Measurements from ENCODE around the gene LRP4.

DNA sequence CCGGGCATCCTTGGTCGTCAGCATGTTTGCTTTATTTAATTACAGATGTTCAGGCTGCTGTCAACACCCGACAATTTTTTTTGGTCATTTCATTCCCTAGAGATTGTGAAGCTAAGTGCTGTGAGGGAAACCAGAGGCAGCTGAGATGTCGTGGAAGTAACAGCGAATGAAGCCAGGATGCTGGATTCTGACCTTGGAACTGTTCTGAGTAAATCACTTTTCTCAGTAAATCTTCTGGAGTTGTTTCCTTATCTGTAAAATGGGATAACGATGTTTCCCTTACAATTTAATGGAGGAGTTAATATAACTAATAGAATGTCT lies 71.9 kb downstream of the LRP4 start:
- TF ChIP-seq, protein P1, sequence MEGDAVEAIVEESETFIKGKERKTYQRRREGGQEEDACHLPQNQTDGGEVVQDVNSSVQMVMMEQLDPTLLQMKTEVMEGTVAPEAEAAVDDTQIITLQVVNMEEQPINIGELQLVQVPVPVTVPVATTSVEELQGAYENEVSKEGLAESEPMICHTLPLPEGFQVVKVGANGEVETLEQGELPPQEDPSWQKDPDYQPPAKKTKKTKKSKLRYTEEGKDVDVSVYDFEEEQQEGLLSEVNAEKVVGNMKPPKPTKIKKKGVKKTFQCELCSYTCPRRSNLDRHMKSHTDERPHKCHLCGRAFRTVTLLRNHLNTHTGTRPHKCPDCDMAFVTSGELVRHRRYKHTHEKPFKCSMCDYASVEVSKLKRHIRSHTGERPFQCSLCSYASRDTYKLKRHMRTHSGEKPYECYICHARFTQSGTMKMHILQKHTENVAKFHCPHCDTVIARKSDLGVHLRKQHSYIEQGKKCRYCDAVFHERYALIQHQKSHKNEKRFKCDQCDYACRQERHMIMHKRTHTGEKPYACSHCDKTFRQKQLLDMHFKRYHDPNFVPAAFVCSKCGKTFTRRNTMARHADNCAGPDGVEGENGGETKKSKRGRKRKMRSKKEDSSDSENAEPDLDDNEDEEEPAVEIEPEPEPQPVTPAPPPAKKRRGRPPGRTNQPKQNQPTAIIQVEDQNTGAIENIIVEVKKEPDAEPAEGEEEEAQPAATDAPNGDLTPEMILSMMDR (IDR thresholded peaks at IDR 0.05; ENCODE audit: extremely low read depth in 1 of 2, insufficient read depth in 1 of 2, low read depth in 1 of 2, low read length in 2 of 2), result no peak
- TF ChIP-seq EZH2 (IDR thresholded peaks at IDR 0.05; ENCODE audit: borderline replicate concordance, low read depth, low read length, severe bottlenecking), result no peak
- no peak for TF ChIP-seq POLR2AphosphoS5 (IDR thresholded peaks at IDR 0.05; ENCODE audit: insufficient read depth, low read depth, low read length)
- TF ChIP-seq POLR2A (IDR thresholded peaks at IDR 0.05; ENCODE audit: low read depth, low read length), result no peak
- TF ChIP-seq, protein P2, sequence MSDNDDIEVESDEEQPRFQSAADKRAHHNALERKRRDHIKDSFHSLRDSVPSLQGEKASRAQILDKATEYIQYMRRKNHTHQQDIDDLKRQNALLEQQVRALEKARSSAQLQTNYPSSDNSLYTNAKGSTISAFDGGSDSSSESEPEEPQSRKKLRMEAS (IDR thresholded peaks at IDR 0.05; ENCODE audit: insufficient read depth, insufficient read length), result no peak
- no peak for TF ChIP-seq GATA2 (IDR thresholded peaks at IDR 0.05; ENCODE audit: insufficient read depth, insufficient read length, low read depth, low read length)
- no peak for TF ChIP-seq JUN (IDR thresholded peaks at IDR 0.05; ENCODE audit: borderline replicate concordance, insufficient read depth, insufficient read length, low read depth)
